K562 (cell line): ENCODE data around the gene WDR81. TPM values are rescaled to one million over a fixed set of nuclear protein-coding genes. Genes with fewer than 3 reads are reported as not detected.

Experiments
- BHLHE40 ChIP-seq: IDR thresholded peaks from 2 replicates; pipeline ENCODE4 v1.6.1; 2011; ENCODE audit warnings: low read length, improper control_type of control experiment
- BRD4 ChIP-seq: fragments of 200-600 bp; sonication (generic); IDR thresholded peaks from 2 replicates; pipeline ENCODE4 v1.6.1; 2017; ENCODE audit warnings: inconsistent platforms
- FOXA1 ChIP-seq: fragments of 450-650 bp; IDR thresholded peaks from 2 replicates; pipeline ENCODE4 v1.6.1; 2016; ENCODE audit warnings: mild to moderate bottlenecking, borderline replicate concordance
- FOXA3 ChIP-seq, 2 experiments: fragments of 450-650 bp in 1 of 2; sonication (generic) in 1 of 2; formaldehyde crosslinking; IDR thresholded peaks in 1 of 2; conservative IDR thresholded peaks in 1 of 2; 2 replicates each; pipeline versions ENCODE4 v1.4.0 to v1.8.0; 2020 to 2022; ENCODE audit warnings: mild to moderate bottlenecking in 2 of 2, missing genetic modification reagents in 1 of 2
- GATAD2A ChIP-seq: fragments of 450-650 bp; IDR thresholded peaks from 2 replicates; pipeline ENCODE4 v1.6.1; 2017
- HDAC3 ChIP-seq: fragments of 450-650 bp; IDR thresholded peaks from 2 replicates; pipeline ENCODE4 v1.6.1; 2018; ENCODE audit warnings: borderline replicate concordance, mild to moderate bottlenecking, moderate library complexity; ENCODE audit not compliant: partially characterized antibody
- HSF4 ChIP-seq: fragments of 250-450 bp; sonication (Bioruptor Pico); IDR thresholded peaks from 2 replicates; pipeline ENCODE4 v2.1.2; 2022; ENCODE audit warnings: mild to moderate bottlenecking, moderate library complexity, borderline replicate concordance
- KLF13 ChIP-seq: fragments of 450-650 bp; IDR thresholded peaks from 2 replicates; pipeline ENCODE4 v1.6.1; 2016; ENCODE audit warnings: missing genetic modification characterization, low read depth, mild to moderate bottlenecking, missing compliant biosample characterization, moderate library complexity, borderline replicate concordance
- MED1 ChIP-seq: sonication (generic); formaldehyde crosslinking; IDR thresholded peaks from 2 replicates; pipeline ENCODE4 v1.8.1; 2023; ENCODE audit warnings: missing genetic modification reagents, borderline replicate concordance
- NFE2 ChIP-seq: IDR thresholded peaks from 2 replicates; pipeline ENCODE4 v1.6.1; 2014; ENCODE audit warnings: antibody characterized with exemption, low read depth
- PHF20 ChIP-seq: fragments of 450-650 bp; IDR thresholded peaks from 2 replicates; pipeline ENCODE4 v1.6.1; 2018; ENCODE audit not compliant: partially characterized antibody
- PHF8 ChIP-seq: fragments of 200-600 bp; sonication (generic); IDR thresholded peaks from 2 replicates; pipeline ENCODE4 v1.6.1; 2012; ENCODE audit warnings: mixed run types, mild to moderate bottlenecking, inconsistent platforms, low read length, moderate library complexity, borderline replicate concordance
- RNF2 ChIP-seq: sonication (generic); IDR thresholded peaks from 2 replicates; pipeline ENCODE4 v1.6.1; 2016
- SAFB2 ChIP-seq: fragments of 200-400 bp; formaldehyde crosslinking; IDR thresholded peaks from 2 replicates; pipeline ENCODE4 v1.6.1; 2018; ENCODE audit warnings: borderline replicate concordance, low read length, low read depth, moderate library complexity; ENCODE audit not compliant: severe bottlenecking
- ZKSCAN3 ChIP-seq: fragments of 250-450 bp; sonication (Bioruptor Pico); IDR thresholded peaks from 2 replicates; pipeline ENCODE4 v1.4.0; 2020
- ZNF316 ChIP-seq: fragments of 450-650 bp; IDR thresholded peaks from 2 replicates; pipeline ENCODE4 v1.6.1; 2016
- polyA plus RNA-seq, 8 experiments: library from polyadenylated mRNA; depleted of rRNA in 4 of 8; stranded (reverse) in 5 of 8; unstranded in 3 of 8; fragments of >200 nt; fragmentation: Nextera tagmentation in 2 of 8; fragmentation: Illumina TruSeq in 1 of 8; extraction: Ambion mirVana in 2 of 8; extraction: Trizol in 1 of 8; gene quantifications; 2 replicates each; pipeline versions ENCODE4 v1.2.1 to v1.2.3, GENCODE V29; 2011 to 2014; ENCODE audit warnings: inconsistent platforms in 1 of 8, missing spikeins in 1 of 8
- total RNA-seq, 7 experiments: library from RNA; depleted of rRNA in 6 of 7; stranded (reverse); fragments of >200 nt in 6 of 7; fragmentation: Illumina TruSeq in 2 of 7; extraction: Trizol in 2 of 7; gene quantifications; 2 replicates each; pipeline versions ENCODE4 v1.2.1 to v1.2.3, GENCODE V29; 2011 to 2021; ENCODE audit warnings: low replicate concordance in 1 of 7
- TF ChIP-seq, protein P1 (sequence below): sonication (generic); formaldehyde crosslinking; IDR thresholded peaks from 2 replicates; pipeline ENCODE4 v1.8.0; 2022; ENCODE audit warnings: missing genetic modification reagents, mild to moderate bottlenecking, moderate library complexity, borderline replicate concordance
- TF ChIP-seq, protein P2 (sequence below): fragments of 250-450 bp; sonication (Bioruptor Pico); IDR thresholded peaks from 2 replicates; pipeline ENCODE4 v1.8.0; 2021; ENCODE audit warnings: borderline replicate concordance, mild to moderate bottlenecking, moderate library complexity; ENCODE audit not compliant: poor library complexity, severe bottlenecking
- TF ChIP-seq, protein P3 (sequence below): fragments of 450-650 bp; formaldehyde crosslinking; conservative IDR thresholded peaks from 2 replicates; pipeline ENCODE4 v1.4.0; 2022; ENCODE audit warnings: mild to moderate bottlenecking, missing genetic modification characterization
- TF ChIP-seq, protein P4 (sequence below): sonication (generic); formaldehyde crosslinking; IDR thresholded peaks from 2 replicates; pipeline ENCODE4 v1.8.0; 2022; ENCODE audit warnings: missing genetic modification reagents, mild to moderate bottlenecking, borderline replicate concordance
- TF ChIP-seq, protein P5 (sequence below): fragments of 150-350 bp; IDR thresholded peaks from 2 replicates; pipeline ENCODE4 v1.6.1; 2014; ENCODE audit warnings: low read depth, mild to moderate bottlenecking, low read length, borderline replicate concordance

WDR81 gene
- total and polyA plus RNA-seq, 9 of the 15 experiments (the other 6 are each of a cell fraction or from before 2014, with no cell fraction given), result 0.01 to 17.1 (median 3.3) TPM

DNA sequence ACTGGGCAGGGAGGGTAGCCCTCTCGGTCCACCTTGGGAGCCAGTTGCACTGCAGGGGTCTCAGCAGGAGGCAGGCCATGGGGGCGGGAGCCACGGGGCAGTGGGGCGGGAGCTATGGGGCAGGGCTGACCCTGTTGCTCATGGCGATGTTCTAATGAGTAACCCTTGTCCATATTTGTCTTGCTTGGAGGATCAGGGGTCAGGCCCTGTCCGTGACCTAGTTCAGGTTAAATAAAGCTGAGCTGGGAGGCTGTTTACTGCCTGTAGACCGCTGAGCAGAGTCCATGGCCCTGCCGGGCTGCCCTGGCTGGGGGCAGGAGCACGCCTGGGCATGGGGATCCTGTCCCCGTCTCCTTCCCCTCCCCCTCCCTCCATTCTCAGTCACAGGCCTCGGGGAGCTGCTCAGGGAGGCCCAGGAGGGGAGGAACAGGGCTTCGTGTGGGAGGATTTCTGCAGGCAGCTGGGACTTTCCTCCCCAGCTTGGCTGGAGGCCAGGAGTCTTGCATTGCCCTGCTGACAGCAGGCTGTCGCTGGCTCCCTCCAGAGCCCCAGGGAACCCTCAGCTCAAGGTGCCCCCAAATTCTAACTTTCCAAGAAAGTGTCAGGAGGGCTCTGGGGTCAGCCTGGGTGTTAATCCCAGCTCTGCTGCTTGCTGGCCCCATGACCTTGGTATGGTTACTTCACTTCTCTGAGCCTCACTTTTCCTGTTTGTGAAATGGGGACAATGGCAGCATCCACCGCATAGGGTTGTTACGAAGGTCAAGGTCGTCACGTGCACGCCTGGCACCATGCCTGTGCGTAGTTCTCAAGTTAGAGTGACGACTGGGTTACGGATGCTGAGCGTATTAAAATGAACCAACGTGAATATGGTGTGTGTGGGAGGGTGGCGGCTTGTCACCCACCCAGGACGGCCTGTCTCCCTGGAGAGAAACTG, 12.1 kb downstream of the WDR81 start (continued):
- TF ChIP-seq NFE2, result no peak
- no peak for TF ChIP-seq HDAC3
- TF ChIP-seq PHF20, result no peak
- TF ChIP-seq, protein P1, sequence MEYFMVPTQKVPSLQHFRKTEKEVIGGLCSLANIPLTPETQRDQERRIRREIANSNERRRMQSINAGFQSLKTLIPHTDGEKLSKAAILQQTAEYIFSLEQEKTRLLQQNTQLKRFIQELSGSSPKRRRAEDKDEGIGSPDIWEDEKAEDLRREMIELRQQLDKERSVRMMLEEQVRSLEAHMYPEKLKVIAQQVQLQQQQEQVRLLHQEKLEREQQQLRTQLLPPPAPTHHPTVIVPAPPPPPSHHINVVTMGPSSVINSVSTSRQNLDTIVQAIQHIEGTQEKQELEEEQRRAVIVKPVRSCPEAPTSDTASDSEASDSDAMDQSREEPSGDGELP (CRISPR knock-in tag), result peak; percentile 96
- TF ChIP-seq FOXA1, result no peak
- TF ChIP-seq BRD4, result no peak
- TF ChIP-seq, protein P2, sequence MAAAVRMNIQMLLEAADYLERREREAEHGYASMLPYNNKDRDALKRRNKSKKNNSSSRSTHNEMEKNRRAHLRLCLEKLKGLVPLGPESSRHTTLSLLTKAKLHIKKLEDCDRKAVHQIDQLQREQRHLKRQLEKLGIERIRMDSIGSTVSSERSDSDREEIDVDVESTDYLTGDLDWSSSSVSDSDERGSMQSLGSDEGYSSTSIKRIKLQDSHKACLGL, result no peak
- no peak for TF ChIP-seq ZNF316
- peak; percentile 49 for TF ChIP-seq BHLHE40
- TF ChIP-seq GATAD2A, result 0 out of 2 replicates have a peak, but pooled peaks have one; percentile 40
- TF ChIP-seq SAFB2, result no peak
- TF ChIP-seq MED1 (CRISPR knock-in tag), result no peak
- no peak for TF ChIP-seq PHF8
- no peak for TF ChIP-seq HSF4 (CRISPR knock-in tag)
- TF ChIP-seq ZKSCAN3 (CRISPR knock-in tag), result no peak
- TF ChIP-seq, protein P3, sequence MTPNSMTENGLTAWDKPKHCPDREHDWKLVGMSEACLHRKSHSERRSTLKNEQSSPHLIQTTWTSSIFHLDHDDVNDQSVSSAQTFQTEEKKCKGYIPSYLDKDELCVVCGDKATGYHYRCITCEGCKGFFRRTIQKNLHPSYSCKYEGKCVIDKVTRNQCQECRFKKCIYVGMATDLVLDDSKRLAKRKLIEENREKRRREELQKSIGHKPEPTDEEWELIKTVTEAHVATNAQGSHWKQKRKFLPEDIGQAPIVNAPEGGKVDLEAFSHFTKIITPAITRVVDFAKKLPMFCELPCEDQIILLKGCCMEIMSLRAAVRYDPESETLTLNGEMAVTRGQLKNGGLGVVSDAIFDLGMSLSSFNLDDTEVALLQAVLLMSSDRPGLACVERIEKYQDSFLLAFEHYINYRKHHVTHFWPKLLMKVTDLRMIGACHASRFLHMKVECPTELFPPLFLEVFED, result no peak
- no peak for TF ChIP-seq KLF13 (tag)
- TF ChIP-seq, protein P4, sequence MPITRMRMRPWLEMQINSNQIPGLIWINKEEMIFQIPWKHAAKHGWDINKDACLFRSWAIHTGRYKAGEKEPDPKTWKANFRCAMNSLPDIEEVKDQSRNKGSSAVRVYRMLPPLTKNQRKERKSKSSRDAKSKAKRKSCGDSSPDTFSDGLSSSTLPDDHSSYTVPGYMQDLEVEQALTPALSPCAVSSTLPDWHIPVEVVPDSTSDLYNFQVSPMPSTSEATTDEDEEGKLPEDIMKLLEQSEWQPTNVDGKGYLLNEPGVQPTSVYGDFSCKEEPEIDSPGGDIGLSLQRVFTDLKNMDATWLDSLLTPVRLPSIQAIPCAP (CRISPR knock-in tag), result no peak
- TF ChIP-seq, protein P5, sequence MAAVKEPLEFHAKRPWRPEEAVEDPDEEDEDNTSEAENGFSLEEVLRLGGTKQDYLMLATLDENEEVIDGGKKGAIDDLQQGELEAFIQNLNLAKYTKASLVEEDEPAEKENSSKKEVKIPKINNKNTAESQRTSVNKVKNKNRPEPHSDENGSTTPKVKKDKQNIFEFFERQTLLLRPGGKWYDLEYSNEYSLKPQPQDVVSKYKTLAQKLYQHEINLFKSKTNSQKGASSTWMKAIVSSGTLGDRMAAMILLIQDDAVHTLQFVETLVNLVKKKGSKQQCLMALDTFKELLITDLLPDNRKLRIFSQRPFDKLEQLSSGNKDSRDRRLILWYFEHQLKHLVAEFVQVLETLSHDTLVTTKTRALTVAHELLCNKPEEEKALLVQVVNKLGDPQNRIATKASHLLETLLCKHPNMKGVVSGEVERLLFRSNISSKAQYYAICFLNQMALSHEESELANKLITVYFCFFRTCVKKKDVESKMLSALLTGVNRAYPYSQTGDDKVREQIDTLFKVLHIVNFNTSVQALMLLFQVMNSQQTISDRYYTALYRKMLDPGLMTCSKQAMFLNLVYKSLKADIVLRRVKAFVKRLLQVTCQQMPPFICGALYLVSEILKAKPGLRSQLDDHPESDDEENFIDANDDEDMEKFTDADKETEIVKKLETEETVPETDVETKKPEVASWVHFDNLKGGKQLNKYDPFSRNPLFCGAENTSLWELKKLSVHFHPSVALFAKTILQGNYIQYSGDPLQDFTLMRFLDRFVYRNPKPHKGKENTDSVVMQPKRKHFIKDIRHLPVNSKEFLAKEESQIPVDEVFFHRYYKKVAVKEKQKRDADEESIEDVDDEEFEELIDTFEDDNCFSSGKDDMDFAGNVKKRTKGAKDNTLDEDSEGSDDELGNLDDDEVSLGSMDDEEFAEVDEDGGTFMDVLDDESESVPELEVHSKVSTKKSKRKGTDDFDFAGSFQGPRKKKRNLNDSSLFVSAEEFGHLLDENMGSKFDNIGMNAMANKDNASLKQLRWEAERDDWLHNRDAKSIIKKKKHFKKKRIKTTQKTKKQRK, result no peak
- peak; percentile 67 for TF ChIP-seq RNF2
- no peak for TF ChIP-seq FOXA3 (CRISPR knock-in tag; conservative IDR thresholded peaks at IDR 0.05 in 1 of 2, IDR thresholded peaks at IDR 0.05 in 1 of 2)
